Nephron (organoid): ENCODE results near the gene R3HCC1L.

Experiments
- H3K27ac Mint-ChIP-seq, 3 experiments: 2 replicates each; pipeline ENCODE4 v1.8.0; 2020; ENCODE audit warnings: mixed read lengths in 3 of 3, mild to moderate bottlenecking in 2 of 3, moderate library complexity in 1 of 3
- H3K27me3 Mint-ChIP-seq: 2 replicates; pipeline ENCODE4 v1.8.0; 2021; ENCODE audit warnings: low read depth, mild to moderate bottlenecking, moderate library complexity, mixed read lengths
- H3K36me3 Mint-ChIP-seq: 2 replicates; pipeline ENCODE4 v1.8.0; 2020; ENCODE audit warnings: low read depth, mixed read lengths
- H3K4me1 Mint-ChIP-seq: 2 replicates; pipeline ENCODE4 v1.8.0; 2020; ENCODE audit warnings: mixed read lengths
- H3K4me3 Mint-ChIP-seq, 3 experiments: 2 replicates each; pipeline ENCODE4 v1.8.0; 2020; ENCODE audit warnings: mild to moderate bottlenecking in 3 of 3, mixed read lengths in 3 of 3, moderate library complexity in 2 of 3
- H3K9me3 Mint-ChIP-seq: 2 replicates; pipeline ENCODE4 v1.8.0; 2020; ENCODE audit warnings: mixed read lengths
- CTCF ChIP-seq, 3 experiments: fragments of 200-600 bp; sonication (generic); IDR thresholded peaks; one replicate each; pipeline ENCODE4 v1.5.0; 2021; ENCODE audit warnings: antibody characterized with exemption in 3 of 3; ENCODE audit not compliant: unreplicated experiment in 3 of 3

Gene R3HCC1L

GRCh38 chr10:98205351-98205750, 70.9 kb downstream of the R3HCC1L start:
- no peaks in the 10 kb centered on the region for H3K27me3 Mint-ChIP-seq
- no peak overlapping the region for H3K27ac Mint-ChIP-seq
- no peaks in the 10 kb centered on the region for H3K4me1 Mint-ChIP-seq
- peaks cover 20% of the 10 kb centered on the region for H3K36me3 Mint-ChIP-seq
- no peaks in the 10 kb centered on the region for H3K9me3 Mint-ChIP-seq
- no peak overlapping the region for H3K4me3 Mint-ChIP-seq
- TF ChIP-seq CTCF (IDR thresholded peaks at IDR 0.05; ENCODE audit: unreplicated experiment in 3 of 3) = no peak

GRCh38 chr10:98208925-98209324, 74.5 kb downstream of the R3HCC1L start:
- no peak for TF ChIP-seq CTCF (IDR thresholded peaks at IDR 0.05; ENCODE audit: unreplicated experiment in 3 of 3)
- Mint-ChIP-seq H3K36me3 (peaks cover 29% of the 10 kb centered on the region), H3K27ac (no peak overlapping the region), H3K4me1 (no peaks in the 10 kb centered on the region), H3K27me3 (no peaks in the 10 kb centered on the region), H3K9me3 (no peaks in the 10 kb centered on the region), H3K4me3 (no peak overlapping the region)

DNA sequence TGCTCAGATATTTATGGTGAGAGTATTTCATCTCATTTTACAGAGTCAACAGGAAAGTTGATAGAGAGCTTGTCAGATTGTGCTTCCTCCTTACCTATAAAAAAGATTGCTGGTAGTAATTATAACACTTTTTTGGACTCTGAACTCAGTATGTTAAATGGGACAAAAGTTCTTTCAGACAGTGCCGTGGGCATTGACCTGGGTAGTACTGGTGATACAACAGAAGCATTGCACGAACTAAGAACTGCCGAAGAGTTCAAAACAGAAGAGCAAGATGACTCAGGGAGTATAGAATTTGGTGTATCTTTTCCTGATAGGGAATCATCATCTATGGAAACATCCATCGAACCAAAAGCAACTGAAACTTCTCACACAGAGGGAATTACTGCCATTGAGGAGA, 75.0 kb downstream of the R3HCC1L start:
- Mint-ChIP-seq H3K27me3 (no peaks in the 10 kb centered on the region), H3K4me3 (no peak overlapping the region), H3K9me3 (no peaks in the 10 kb centered on the region), H3K27ac (no peak overlapping the region), H3K4me1 (no peaks in the 10 kb centered on the region), H3K36me3 (peaks cover 29% of the 10 kb centered on the region)
- no peak for TF ChIP-seq CTCF (IDR thresholded peaks at IDR 0.05; ENCODE audit: unreplicated experiment in 3 of 3)

DNA sequence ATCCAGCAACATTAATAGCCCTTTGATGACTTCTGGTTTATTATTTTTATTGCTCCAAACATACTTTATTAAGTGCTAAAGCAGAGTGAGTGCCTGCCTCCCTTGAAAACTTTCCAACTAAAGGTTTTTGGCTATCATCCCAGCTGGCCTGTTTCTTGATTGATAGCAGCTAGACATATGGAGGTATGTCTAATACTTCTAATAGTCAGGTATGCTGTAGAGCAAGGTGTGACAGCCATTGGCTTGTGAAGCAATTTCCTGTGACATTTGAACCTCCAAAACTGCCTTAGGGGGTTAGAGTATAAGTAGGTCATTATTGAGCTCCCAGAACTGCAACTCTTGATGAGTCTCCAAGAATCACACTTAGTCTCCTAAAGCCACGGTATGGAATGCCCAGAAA, 77.7 kb downstream of the R3HCC1L start:
- peaks cover 40% of the 10 kb centered on the region for H3K36me3 Mint-ChIP-seq
- H3K4me3 Mint-ChIP-seq = no peak overlapping the region
- no peak overlapping the region for H3K27ac Mint-ChIP-seq
- H3K9me3 Mint-ChIP-seq = peaks cover 6% of the 10 kb centered on the region
- no peak for TF ChIP-seq CTCF (IDR thresholded peaks at IDR 0.05; ENCODE audit: unreplicated experiment in 3 of 3)
- no peaks in the 10 kb centered on the region for H3K4me1 Mint-ChIP-seq
- H3K27me3 Mint-ChIP-seq = no peaks in the 10 kb centered on the region

DNA sequence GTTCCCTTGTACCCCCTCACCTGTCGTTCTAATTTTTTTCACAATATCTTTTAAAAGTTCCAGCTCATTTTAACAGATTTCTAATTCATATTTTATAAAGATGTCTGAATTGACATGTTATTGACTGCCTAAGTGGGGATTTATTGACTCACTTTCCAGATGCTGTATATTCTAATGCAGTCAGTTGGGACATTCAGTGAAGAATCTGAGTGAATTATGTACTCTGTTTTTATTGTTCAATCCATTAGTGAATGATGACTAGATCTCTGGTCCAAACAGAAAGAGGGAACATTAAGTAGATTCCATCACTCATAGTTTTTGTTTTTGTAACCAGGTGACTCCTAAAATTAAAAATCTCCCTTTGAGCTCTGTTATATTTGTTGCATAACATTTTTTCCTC, 79.3 kb downstream of the R3HCC1L start:
- Mint-ChIP-seq H3K27me3 (no peaks in the 10 kb centered on the region), H3K4me3 (no peak overlapping the region), H3K9me3 (peaks cover 20% of the 10 kb centered on the region), H3K27ac (no peak overlapping the region), H3K36me3 (peaks cover 47% of the 10 kb centered on the region), H3K4me1 (no peaks in the 10 kb centered on the region)
- TF ChIP-seq CTCF (IDR thresholded peaks at IDR 0.05; ENCODE audit: unreplicated experiment in 3 of 3) = no peak

- TF ChIP-seq CTCF (IDR thresholded peaks at IDR 0.05; ENCODE audit: unreplicated experiment in 3 of 3) = no peak
- Mint-ChIP-seq H3K36me3 (peaks cover 51% of the 10 kb centered on the region), H3K27me3 (no peaks in the 10 kb centered on the region), H3K27ac (no peak overlapping the region), H3K4me1 (no peaks in the 10 kb centered on the region), H3K4me3 (no peak overlapping the region), H3K9me3 (peaks cover 34% of the 10 kb centered on the region)
Observed at GRCh38 chr10:98215373-98215772, 80.9 kb downstream of the R3HCC1L start.
